GM21619 (cell line): Measurements from ENCODE around the gene CARMIL1.

ENCODE experiments used
- ATAC-seq: cut with Tn5 transposase; IDR thresholded peaks from one replicate; pipeline ENCODE4 v1.9.1; 2021; ENCODE audit not compliant: unreplicated experiment

The CARMIL1 gene

DNA sequence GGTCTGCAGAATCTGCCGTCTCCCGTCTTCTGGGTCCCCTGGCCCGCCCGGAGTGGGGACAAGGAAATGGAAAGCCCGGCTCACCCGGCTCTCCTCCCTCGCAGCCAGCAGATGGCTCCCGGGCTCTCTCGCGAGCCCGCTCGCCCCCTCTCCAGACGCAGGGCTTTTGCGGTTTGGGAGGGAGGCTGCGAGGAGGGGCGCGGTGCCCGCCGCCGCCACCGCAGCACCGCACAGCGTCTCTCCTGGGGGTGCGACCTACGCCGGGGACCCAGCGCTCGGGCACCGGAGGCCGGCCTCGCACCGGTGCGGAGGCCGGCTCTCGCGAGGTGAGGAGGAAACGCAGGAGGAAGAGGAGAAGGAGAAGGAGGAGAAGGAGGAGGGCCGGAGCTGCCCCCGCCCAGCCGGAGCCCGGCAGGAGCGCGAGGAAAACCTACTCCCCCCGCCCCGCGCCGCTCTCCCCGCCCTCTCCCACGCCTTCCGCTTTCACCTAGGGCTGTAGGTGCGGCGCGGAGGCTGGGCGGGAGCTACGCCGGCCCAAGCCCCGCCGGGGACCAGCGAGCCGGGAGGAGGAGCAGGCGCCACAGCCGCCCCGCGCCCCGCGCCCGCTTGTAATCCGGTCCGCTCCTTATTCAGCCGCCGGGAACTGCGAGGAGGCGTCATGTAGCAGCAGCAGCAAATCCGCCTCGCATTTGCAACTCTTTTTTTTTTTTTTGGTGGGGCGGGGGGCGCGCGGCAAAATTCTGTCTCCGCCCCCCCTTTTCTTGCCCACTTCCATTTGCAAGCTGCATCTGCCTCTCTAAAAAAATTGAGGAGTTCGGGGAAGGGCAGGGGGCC is at the start of gene CARMIL1:
TSS of gene CARMIL1 (plus strand) at position 461 of the 834 bp plus-strand sequence. CDS start 422 bp downstream, outside the sequence.
- ATAC-seq = peak; percentile 78

DNA sequence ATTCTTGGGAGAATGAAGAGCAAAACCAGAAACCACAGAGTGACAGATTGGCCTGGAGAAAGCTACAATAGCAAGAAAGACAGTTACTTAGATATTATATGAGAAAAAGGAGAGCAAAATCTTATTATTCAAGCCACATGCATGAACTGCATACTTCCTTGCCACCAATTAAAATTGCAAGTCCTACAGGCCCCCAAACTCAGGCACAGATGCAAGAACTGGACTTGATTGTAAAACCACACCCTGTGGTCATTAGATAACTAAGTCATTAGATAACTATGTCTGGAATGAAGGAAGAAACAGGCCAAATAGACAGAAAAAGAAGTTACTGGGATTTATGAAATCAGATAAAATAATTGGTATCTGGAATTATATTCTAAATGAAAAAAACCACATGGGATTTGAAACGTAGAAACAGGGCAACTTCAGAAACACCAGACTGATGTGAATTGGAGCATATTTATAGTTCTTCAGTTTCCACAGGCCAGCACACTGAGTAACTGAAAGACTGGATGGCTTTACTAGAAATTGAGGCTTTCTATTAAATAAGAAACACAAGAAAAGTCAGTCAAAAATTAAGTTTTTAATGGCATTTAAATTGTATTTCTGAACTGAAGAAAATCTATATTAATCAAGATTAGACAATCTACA is 49.4 kb upstream of the CARMIL1 start:
- ATAC-seq = no peak

DNA sequence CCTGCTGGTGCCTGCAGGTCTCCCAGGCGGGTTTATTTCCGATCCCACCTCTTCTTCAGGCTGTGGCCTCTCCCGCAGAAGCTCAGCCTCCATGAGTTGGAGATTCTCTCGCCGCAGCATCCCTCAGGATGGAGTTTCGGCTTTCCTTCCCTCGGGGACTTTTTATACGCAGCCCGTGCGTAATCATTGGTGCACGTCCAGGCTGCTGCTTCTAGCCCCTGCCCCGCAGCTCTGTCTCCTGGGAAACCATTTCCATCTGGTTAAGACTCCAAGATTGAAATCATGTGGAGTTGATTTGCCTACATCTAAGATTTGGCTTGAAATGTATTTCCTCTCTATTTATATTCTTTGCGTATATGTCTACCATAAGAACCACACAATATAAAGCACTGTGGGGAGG is 46.7 kb upstream of the CARMIL1 start:
- no peak for ATAC-seq

DNA sequence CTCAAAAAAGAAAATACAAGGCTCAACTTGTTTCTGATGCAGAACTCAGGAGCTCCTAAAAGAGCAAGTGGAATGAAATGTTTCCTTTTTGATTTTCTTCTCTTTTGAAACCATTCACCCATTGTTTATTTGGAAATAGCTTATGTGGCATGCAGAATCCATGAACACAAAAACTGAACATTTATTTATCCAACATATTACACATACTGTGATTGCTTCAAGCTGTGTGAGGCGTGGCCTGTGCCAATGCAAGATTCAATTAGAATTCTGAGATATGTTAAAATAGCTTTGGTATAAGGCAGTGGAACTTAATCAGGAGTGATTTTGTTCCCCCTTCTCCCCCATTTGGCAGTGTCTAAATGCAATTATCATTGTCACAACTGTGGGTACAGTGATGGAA is 45.9 kb upstream of the CARMIL1 start:
- ATAC-seq = no peak

DNA sequence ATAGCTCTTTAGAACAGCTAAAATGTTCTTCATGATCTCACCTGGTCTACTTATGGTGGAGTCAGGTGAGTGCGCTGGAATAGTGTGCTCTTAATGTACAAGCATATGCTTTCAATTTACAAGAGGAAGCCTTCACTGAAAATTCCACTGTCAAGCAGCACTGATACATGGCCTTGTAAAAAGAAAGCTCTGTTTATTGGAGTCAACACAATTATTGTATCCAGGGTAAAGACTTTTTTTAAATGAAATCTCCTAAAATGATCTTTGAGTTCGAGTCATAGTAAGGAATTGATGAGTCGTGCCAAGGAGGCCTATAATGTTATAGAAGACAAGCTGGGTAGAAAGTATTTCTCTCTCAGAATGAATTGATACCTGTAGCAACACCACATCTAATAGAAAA is 41.6 kb upstream of the CARMIL1 start:
- ATAC-seq = no peak

DNA sequence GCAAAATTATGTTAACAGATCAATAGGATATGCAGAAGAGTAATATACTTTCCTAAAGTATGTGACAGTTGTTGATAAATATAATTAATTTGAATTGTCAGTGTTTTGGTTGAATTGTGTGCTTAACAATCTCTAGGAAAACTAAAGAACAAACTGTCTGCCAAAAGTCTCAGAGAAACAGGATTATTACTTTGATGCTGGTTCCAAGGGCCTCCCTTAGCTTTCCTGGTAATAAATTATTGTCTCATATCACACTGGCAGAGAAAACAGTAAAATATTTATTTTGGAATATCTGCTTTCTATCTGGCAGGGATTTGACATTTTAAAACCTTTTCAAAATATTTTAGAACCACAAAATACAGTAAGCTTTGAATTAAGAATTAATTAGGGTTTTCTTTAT is 40.1 kb upstream of the CARMIL1 start:
- no peak for ATAC-seq

DNA sequence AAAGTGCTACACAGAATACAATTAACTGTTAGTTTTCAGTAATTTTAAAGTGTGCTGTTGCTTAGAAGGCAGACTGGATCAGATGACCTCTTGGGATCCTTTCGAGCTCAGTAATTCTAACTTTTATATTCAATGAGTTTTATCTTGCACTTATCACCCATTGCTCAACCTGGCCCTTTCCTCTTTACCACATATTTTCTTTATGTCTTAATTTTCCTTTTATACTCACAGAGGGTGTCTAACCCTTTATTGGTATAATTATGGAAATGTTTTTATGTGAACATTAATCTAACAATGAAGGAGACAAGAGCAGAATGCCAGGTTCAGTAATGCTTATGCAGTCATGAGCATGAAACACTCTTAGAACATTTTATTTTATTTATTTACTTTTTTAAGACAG is 39.7 kb upstream of the CARMIL1 start:
- no peak for ATAC-seq

DNA sequence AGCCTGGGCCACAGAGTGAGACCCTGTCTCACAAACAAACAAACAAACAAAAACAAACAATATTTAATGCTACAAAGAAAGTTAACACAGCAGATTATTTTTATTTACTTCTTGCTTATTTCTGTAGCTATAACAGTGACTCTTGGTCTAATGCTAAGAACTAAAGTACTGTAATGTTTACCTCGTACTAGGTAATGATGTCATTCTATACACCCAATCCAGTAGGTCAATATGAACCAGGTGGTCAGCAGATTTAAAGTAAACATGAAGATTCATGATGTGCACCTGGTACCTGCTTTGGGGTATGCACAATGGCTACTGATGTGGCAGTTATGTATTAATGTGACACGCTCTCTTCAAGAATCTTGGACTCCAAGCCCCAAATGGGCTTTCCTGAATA is 36.6 kb upstream of the CARMIL1 start:
- ATAC-seq = no peak

DNA sequence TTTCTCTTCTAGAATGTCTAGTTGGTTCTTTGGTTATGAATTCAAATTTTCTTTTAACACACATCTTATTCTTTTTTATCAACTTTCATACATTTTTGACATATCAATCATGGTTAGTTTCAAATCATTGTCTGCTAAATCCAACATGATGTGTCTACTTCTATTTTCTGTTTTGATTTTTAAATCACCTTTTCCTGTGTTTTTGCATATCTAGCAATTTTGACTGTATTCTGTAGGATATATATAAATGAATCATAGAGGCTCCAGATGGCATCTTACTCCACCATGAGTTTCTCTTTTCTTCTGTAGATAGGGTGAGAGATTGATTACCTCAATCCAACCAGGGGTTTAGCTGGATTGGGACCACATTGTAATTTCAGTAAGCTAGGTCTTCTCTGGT is 34.3 kb upstream of the CARMIL1 start:
- ATAC-seq = no peak

DNA sequence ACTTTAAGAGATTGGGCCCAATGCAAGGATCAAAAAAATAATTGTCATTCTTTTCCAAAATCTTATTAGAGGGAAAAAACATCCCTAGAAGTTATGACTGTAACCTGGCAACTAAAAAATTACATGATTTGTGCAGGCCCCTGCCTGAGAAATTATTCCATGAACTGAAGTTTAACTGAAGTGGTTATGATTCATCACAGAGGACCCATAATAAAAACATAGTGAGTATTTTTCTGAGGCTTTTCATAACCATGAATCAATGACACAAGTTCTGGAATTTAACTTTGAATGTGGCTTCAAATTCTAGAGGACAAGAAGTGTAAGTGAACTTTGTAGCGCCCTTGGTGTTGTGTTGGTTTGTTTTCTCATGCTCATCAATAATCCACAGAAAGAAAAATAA is 31.1 kb upstream of the CARMIL1 start:
- no peak for ATAC-seq

DNA sequence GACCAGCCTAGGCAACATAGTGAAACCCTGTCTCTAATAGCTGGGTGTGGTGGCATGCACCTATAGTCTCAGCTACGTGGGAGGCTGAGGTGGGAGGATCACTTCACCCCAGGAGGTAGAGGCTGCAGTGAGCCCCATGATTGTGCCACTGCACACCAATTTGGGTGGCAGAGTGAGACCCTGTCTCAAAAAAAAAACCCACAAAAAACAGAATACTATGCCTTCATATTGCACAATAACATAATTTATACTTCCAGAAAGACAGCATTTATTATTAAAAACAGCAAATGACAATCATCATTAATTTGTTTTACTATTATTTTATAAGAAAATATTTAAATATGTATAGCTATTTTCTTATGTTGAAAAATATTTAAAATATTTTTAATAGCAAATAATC is 30.0 kb upstream of the CARMIL1 start:
- no peak for ATAC-seq

DNA sequence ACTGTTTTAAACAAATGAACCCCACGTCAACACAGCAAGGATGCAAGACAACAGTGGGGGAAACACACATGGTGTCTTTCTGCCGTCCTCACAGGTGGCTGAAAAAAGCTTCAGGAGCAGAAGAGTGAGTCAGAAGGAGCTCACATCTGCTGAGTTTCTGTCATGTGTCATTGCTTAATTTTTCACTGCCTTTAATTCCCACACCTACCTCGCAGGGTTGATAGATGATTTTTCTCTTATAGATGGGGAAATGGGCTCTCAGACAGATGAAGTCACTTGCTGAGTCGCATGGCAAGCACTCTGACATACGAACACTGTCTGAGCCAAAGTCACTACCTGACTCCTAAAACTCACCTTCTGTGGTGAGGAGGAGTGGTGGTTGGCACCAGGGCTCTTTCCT is 28.3 kb upstream of the CARMIL1 start:
- peak; percentile 77 for ATAC-seq

DNA sequence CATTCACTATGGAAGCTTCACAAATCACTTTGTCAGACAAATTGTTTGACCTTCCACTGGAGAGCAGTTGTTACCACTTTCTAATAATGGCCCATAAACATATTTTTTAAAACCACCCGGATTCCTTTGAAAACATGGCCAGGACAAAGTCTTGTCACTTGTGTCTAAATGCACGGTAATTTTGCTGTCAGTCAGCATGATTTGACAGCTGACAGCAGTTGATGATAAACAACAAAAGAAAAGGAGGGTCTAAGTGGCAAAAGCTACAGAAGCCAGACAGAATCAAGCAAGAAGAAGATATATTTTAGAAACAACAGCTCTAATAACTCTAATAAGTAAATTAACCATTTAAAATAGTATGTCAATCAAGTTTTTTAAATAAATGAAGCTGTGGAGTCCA is 27.7 kb upstream of the CARMIL1 start:
- no peak for ATAC-seq

DNA sequence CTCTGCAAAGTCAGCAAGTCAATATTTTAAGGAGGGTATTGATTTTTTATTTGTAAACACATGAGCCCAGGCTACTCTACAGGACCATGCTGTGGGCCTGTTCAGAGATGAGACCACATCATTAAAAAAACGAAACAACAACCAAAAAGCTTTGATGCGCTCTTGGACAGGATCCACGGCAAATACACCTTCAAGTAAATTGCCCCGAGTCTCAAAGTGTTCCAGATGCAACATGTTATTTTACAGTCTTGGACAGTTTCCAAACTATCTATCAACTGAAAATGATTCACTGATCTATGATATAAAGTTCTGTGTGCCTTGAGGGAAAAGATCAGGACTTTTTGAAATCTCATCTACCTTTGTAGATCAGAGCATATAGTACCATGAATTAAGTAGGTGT is 25.8 kb upstream of the CARMIL1 start:
- no peak for ATAC-seq

DNA sequence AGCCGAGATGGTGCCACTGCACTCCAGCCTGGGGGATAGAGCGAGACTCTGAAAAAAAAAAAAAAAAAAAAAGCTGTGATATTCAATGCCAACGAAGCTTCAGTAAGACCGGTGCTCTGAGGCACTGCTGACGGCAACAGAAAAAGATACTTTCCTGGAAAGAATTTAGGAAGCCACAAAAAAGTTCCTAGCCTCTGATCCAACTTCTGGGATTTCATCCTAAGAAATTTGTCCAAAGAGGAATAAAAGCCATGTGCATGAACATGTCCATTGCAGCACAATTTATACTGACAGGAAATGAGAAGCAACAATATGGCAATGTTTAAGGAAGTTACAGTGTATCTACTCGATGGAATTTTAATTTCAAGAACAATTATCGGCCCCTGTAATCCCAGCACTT is 24.5 kb upstream of the CARMIL1 start:
- ATAC-seq = no peak

DNA sequence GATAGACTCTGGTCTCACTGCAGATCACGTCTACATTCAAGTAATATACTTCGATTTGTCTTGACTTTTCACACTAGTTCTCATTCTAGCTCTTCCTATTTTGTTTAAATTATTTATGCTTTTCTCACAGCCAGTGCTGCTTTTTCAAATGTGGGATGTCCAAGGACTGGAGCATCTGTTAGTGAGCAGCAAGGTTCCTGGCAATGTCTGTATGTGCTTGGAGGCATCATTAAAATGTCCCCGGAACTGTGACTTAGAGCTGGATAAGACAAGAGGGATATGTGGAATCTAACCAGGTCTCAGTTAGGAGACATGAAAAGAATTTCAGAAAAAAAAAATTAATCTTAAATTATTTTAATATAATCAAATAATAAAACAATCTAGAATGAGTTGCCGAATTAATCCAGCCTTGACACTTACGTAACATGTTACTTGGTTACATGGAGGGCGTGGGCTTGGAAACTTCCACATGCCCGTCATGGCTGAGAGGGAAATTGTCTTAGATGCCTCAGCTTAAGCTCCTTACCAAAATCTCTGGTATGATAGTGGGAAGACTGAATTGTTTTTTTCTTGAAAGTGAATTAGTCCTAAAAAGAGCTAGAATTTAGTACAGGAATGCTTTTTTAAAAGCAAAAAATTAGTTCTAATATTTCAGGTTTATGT is 21.4 kb upstream of the CARMIL1 start:
- ATAC-seq = no peak

DNA sequence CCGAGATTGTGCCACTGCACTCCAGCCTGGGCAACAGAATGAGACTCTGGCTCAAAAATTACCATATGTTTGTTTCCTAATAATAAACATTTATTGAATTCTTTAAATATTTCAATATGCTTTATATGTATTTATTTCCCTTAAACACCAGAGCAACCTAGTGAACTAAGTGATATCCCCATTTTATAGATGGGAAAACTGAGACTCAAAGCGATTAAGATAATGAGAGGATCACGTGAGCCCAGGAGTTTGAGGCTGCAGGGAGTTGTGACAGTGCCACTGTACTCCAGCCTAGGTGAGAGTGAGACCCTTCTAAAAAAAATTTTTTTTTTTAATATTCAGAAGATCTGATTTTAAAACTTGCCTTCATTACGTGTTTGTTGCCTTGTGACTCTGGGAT is 19.4 kb upstream of the CARMIL1 start:
- no peak for ATAC-seq

DNA sequence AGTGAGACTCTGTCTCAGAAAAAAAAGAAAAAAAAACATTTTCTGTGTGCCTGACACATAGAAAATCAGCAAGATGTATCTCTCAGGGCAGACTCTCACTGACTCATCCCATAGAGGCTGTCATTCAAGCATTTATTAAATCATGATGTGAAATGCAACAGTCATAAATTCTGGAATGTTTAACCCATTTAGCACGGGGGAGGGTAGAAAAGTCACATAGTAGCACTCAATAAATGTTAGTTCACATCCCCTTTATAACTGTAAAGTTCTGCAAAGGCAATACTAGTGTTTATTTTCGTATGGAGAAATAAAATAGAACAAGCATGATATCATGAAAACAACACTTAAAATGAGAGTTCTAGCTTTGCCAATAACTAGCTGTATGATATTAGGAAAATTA is 15.5 kb upstream of the CARMIL1 start:
- ATAC-seq = no peak

DNA sequence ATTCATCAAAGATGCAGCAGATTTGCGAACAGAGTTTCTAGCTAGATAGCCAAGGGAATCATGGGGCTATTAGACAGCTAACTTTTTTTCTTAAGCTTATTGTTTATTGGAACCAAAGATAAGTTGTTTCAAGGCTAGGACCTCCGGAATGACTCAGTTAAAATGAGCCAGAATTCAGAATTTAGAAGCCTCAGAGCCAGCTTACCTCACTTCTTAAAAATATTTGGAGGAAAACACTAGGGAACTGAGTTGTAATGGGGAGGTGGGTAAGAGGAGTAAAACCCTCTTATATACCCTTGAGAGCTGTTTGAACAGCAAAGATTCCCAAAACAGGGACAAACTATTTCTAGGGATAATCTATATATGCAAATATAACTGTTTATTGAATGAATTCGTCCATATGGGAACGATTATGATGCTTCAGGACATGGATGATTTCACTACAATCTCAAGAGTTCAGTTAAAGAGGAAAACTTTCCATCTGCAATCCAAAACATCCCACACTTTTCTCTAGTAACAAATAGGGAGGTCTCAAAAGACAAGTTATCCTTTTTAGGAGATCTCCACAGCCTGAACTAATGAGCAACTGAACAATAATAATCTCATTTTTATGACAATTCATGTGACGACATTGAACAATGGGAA is 12.6 kb upstream of the CARMIL1 start:
- ATAC-seq = no peak

DNA sequence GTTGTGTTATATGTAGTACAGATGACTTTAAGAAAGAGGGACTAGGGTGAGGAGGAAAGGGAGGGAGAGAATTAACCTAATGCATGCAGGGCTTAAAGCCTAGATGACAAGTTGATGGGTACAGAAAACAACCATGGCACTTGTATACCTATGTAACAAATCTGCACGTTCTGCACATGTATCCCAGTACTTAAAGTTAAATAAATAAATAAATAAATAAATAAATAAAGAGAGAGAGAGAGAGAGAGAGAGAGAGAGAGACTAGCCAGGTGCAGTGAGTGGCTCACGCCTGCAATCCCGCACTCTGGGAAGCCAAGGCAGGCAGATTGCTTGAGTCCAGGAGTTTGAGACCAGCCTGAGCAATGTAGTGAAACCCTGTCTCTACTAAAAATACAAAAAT is 11.5 kb upstream of the CARMIL1 start:
- no peak for ATAC-seq

DNA sequence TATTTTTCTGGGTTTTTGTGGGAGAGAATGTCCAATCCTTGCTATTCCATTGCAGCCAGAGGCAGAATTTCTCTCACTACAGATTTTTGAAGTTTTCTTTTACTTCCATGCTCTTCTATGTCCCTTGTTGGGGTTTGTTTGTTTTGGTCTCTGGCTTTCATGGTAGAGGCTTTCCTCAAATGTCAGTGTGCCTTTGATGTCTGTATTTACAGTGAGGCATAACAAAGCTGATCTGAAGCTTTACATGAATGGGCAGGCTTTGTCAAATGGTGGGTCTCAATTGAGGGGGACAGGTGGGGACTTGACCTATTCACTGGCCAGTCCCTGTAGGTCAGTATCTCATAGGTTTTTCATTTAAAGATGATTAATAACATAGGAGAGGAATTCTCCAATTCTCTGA is 8.6 kb upstream of the CARMIL1 start:
- ATAC-seq = no peak

DNA sequence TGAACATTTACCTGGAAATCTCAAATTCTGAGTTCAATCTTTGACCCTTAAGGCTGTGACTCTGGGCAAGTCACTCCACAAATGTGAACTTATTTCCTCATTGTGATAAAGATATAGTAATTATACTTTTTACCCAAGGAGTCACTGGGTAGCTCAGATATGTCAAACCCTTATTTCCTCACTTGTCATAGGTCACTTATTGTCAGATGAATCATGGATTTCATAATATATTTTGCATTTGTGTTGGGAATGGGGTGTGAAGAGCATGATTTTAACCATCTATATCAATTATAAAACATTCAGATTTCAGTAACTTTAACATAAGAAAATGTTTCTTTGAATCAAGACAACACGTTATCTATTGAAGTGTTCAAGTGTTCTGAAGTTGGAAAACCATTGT is 3.7 kb upstream of the CARMIL1 start:
- no peak for ATAC-seq
